NCI-H460 (cell line): ENCODE results near the gene TAS1R1. TPM values are rescaled to one million over a fixed set of nuclear protein-coding genes. Genes with fewer than 3 reads are reported as not detected.
A peak's percentile ranks its signal among the peaks of the same experiment; 100 is the strongest.

Experiments
- DNase-seq: peaks from one replicate; pipeline ENCODE4 v3.0.0-alpha.2; 2016; ENCODE audit warnings: low read depth; ENCODE audit errors: extremely low read depth
- total RNA-seq: library from RNA; depleted of rRNA; stranded (reverse); fragments of >200 nt; shearing (Covaris generic); gene quantifications from 2 replicates; pipeline ENCODE4 v1.2.3, GENCODE V29; 2014

TAS1R1 gene
- total RNA-seq, 1 experiment from 2014 or later = not detected

DNA sequence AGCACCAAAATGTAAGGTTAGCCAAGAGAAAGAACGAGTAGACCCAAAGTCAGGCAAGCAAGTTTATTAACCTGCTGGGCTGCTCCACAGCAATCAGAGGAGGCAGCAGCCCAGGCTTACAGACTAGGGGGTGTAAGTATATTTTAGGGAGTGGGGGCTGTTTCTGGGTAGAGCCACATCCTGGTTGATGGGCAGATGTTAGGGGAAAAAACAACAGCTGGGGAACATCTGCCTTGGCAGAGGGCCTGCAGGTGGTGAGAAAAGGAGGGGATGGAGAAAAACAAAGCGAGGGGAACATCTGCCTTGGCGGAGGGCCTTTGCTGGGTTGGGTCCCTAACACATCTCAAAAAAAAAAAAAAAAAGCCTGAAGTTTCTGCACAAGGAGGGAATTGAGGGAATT is 15.0 kb downstream of the TAS1R1 start:
- no peak for DNase-seq

DNA sequence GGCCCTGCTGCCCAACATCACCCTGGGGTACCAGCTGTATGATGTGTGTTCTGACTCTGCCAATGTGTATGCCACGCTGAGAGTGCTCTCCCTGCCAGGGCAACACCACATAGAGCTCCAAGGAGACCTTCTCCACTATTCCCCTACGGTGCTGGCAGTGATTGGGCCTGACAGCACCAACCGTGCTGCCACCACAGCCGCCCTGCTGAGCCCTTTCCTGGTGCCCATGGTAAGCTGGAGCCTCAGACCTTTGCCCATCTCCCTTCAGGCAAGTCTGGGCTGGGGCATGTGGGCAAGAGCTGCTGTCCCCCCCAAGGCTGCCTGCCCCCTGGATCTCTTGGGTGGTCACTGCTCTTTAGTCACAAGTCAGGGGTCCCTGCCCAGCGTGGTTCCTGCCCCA is 15.9 kb downstream of the TAS1R1 start:
- DNase-seq = no peak

DNA sequence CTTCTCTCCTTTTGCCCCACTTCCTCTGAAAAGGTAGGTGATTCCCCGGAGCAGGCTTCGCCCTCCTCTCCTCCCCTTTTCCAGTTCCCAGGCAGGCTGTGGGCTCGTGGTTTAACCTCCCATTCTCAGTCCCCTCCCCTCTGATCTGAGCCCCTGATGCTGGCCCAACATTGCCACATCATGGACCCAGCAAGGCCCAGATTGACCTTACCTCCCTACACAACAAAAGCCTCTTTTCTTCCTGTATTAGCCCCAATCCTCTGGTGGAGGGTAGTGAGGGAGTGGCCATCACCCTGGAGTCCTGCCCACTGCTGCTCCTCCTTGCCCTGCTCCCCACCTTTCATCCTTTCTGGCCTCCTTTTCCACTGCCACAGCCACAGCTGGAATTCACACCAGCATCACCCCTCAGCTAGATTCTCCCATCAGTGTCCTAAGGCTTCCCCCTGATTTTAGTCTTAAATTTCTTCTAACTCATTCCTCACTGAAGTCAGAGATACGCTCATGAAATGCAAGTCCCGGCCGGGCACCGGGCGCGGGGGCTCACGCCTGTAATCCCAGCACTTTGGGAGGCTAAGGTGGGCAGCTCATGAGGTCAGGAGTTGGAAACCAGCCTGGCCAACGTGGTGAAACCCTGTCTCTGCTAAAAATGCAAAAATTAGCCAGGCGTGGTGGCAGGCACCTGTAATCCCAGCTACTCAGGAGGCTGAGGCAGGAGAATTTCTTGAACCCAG is 17.7 kb downstream of the TAS1R1 start:
- DNase-seq = no peak

DNA sequence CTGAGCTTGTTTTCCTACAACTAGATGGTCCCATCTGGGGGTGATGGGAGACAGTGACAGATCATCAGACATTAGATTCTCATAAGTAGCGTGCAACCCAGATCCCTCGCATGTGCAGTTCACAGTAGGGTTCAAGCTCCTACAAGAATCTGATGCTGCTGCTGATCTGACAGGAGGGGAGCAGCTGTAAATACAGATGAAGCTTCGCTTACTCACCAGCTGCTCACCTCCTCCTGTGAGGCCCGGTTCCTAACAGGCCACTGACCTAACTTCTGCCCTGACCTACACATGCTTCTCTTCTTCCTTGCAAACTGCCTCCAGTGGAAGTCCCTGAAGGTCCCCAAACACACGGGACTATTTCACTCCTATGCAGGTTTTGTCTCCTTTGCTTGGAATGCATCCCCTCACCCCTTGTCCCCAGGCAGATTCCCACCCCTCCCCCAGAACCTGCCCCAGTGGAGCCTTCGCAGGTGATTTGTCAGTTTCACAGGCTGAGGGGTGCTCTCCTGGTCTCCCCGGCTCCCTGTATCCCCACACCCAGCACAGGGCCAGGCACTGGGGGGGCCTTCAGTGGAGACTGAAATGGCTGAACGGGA is 19.0 kb downstream of the TAS1R1 start:
- no peak for DNase-seq

DNA sequence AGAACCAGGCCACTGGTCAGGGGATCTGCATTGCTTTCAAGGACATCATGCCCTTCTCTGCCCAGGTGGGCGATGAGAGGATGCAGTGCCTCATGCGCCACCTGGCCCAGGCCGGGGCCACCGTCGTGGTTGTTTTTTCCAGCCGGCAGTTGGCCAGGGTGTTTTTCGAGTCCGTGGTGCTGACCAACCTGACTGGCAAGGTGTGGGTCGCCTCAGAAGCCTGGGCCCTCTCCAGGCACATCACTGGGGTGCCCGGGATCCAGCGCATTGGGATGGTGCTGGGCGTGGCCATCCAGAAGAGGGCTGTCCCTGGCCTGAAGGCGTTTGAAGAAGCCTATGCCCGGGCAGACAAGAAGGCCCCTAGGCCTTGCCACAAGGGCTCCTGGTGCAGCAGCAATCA is 19.7 kb downstream of the TAS1R1 start:
- no peak for DNase-seq

DNA sequence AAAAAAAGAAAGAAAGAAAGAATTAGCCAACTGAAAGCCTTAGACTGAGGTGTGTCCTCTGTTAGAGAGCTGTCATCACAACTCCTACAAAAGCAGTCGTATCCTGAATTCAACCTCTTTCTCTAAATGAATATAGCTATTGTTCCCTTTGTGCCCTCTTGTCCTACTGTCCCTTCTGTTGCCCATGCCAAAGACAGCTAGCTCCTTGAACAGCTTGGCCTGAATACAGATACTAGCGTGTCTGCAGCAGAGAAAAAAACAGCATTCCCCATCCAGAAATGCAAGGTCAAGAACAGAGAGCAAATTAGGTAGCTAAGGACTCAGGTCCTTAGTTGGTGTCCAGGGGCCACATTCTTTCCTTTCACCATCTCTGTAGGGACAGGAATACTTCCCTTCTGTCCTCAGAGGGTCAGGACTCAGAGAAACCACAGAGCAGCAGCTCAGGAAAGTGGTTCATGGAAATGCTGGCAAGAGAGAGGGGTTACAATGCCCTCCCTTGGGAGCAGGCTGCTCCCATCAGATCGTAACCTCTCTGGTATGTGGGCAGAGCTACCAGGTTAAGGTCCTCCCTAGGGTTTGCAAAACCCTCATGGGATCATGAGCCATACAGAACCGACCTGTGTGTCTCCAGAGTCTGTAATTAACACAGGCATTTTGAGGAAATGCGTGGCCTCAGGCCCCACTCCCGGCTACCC is 22.9 kb downstream of the TAS1R1 start:
- DNase-seq = no peak

DNA sequence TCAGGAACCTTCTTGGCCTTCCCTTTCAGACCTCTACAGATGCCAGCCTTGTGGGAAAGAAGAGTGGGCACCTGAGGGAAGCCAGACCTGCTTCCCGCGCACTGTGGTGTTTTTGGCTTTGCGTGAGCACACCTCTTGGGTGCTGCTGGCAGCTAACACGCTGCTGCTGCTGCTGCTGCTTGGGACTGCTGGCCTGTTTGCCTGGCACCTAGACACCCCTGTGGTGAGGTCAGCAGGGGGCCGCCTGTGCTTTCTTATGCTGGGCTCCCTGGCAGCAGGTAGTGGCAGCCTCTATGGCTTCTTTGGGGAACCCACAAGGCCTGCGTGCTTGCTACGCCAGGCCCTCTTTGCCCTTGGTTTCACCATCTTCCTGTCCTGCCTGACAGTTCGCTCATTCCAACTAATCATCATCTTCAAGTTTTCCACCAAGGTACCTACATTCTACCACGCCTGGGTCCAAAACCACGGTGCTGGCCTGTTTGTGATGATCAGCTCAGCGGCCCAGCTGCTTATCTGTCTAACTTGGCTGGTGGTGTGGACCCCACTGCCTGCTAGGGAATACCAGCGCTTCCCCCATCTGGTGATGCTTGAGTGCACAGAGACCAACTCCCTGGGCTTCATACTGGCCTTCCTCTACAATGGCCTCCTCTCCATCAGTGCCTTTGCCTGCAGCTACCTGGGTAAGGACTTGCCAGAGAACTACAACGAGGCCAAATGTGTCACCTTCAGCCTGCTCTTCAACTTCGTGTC is 23.7 kb downstream of the TAS1R1 start:
- no peak for DNase-seq

DNA sequence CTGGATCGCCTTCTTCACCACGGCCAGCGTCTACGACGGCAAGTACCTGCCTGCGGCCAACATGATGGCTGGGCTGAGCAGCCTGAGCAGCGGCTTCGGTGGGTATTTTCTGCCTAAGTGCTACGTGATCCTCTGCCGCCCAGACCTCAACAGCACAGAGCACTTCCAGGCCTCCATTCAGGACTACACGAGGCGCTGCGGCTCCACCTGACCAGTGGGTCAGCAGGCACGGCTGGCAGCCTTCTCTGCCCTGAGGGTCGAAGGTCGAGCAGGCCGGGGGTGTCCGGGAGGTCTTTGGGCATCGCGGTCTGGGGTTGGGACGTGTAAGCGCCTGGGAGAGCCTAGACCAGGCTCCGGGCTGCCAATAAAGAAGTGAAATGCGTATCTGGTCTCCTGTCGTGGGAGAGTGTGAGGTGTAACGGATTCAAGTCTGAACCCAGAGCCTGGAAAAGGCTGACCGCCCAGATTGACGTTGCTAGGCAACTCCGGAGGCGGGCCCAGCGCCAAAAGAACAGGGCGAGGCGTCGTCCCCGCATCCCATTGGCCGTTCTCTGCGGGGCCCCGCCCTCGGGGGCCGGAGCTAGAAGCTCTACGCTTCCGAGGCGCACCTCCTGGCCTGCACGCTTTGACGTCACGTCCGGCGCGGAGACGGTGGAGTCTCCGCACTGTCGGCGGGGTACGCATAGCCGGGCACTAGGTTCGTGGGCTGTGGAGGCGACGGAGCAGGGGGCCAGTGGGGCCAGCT is 24.4 kb downstream of the TAS1R1 start, which contains the start of gene ZBTB48:
ZBTB48 (plus strand) TSS at position 621 of the 745 bp plus-strand sequence. CDS start 616 bp downstream, outside the sequence.
- peak; percentile 93 for DNase-seq

DNA sequence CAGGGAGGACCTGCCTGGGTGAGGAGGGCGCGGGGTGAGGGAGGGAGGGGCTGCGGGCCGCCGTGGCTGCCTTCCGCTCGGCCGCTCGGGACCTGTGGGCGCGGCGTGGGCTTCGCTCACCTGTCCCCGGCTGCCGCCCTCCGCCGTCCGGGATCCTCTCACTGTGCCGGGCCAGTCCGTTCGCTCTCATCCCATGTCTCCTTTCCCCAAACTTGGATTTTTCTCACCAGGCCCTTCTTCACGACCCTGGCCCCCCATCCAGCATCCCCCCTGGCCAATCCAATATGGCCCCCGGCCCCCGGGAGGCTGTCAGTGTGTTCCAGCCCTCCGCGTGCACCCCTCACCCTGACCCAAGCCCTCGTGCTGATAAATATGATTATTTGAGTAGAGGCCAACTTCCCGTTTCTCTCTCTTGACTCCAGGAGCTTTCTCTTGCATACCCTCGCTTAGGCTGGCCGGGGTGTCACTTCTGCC is 25.0 kb downstream of the TAS1R1 start:
- DNase-seq = no peak

DNA sequence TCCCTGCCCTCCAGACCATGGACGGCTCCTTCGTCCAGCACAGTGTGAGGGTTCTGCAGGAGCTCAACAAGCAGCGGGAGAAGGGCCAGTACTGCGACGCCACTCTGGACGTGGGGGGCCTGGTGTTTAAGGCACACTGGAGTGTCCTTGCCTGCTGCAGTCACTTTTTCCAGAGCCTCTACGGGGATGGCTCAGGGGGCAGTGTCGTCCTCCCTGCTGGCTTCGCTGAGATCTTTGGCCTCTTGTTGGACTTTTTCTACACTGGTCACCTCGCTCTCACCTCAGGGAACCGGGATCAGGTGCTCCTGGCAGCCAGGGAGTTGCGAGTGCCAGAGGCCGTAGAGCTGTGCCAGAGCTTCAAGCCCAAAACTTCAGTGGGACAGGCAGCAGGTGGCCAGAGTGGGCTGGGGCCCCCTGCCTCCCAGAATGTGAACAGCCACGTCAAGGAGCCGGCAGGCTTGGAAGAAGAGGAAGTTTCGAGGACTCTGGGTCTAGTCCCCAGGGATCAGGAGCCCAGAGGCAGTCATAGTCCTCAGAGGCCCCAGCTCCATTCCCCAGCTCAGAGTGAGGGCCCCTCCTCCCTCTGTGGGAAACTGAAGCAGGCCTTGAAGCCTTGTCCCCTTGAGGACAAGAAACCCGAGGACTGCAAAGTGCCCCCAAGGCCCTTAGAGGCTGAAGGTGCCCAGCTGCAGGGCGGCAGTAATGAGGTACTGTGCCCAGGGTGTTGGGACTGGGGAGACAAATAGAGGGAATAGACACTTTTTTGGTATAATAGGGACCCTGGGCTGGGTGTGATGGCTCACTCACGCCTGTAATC is 25.7 kb downstream of the TAS1R1 start:
- DNase-seq = no peak

DNA sequence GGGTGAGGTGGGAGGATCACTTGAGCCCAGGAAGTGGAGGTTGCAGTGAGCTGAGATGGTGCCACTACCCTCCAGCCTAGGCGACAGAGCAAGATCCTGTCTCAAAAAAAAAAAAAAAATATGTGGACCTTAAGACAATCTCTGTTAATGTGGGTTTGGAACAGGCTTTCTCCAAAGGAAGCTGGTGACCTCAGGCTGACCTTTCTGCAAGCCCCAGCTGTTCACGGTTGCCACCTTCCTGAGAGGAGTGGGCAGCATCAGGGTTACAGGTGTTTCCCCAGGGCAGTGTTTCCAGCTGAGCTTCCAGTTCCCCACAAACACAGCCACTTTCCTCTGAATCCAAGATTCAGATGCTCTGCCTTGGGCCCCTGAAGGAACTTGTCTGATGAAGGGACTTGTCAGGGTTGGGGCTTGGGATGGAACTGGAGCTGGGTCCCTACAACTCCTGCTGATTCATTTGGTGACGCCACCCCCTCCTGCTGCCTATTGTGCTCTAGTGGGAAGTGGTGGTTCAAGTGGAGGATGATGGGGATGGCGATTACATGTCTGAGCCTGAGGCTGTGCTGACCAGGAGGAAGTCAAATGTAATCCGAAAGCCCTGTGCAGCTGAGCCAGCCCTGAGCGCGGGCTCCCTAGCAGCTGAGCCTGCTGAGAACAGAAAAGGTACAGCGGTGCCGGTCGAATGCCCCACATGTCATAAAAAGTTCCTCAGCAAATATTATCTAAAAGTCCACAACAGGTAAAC is 26.6 kb downstream of the TAS1R1 start:
- no peak for DNase-seq

DNA sequence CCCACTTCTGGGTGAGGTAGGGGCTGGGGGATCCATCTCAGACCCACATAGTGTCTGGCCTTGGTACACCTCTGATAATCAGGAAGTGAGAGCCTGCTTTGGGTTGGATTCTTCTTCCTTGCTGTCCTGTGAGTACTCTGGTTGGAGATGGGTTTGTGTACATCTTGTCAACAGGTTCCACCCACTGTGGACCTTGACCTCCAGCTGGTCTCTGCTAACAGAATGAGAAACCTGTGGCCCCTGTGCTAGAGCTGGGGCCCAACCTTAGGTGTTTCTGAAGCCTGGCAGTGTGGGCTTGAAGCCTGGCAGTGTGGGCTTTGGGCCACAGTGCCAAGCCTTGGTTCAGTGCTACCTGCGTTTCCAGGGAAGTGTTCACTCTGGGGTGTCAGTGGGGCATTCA is 27.3 kb downstream of the TAS1R1 start:
- no peak for DNase-seq

DNA sequence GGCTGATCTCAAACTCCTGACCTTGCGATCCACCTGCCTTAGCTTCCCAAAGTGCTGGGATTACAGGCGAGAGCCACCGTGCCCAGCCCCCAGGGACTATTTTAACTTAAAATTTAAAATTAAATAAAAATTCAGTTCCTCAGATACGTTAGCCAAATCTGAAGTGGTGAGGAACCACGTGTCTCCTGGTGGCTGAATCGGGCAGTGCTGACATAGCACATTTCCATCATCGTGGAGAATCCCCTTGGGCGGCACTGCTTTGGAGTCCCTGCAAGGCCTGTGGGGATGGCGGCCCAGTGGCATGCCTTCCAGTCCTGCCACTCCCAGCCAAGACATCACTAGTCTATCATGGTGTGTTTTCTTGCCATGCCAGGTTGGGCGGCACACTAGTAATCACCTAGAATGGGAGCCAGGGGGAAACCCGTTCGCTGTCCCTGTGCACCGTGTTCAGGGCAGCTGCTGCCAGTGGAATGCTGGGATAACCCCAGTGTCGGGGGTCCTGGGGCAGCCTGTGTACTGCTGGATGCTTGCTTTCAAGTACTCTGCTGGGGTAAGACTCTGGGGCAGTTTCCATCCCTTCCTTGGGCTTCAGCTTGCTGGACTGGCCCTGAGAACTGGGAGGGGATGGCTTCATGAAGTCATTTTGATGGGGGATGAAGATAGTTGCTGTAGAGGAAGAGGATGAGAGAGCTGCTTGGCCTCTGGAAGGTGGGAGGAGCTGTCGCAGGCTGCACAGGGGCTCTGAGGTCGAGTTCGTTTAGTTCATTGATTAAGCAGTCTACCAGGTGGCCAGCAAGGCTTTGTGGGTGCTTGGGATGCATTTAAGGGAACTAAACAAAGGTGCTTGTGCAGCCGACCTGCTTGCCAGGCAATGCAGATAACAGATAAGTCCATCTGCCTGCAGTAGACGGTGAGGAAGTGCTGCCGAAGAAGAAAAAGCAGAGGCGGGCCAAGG is 29.3 kb downstream of the TAS1R1 start:
- no peak for DNase-seq

DNA sequence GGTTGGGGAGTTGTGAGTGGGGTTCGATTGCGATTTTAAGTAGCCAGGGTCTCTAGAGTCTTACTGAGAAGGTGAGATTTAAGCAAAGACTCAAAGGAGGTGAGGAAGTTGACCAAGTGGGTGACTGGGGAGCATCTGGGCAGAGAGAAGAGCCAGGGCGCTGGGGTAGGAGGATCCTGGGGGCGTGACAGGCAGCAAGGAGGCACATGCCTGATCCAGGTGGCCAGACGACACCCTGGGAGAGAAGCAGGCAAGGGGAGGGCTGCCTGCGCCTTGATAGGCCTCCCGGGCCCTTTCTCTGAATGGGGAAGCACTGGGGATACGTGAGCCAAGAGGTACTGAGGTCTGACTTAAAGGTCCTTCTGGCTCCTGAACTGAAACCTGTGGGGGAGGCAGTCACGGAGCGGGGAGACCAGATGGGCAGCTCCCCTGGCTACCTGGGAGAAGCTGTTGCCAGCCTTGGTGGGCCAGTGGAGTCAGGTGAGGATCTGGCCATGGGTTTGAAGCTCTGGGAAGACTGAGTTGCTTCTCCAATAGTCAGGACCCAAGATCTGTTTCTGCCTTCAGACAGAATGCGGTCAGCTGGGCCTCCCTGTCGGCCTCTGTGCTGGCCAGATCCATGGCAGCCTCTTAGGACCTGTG is 30.1 kb downstream of the TAS1R1 start:
- no peak for DNase-seq

DNA sequence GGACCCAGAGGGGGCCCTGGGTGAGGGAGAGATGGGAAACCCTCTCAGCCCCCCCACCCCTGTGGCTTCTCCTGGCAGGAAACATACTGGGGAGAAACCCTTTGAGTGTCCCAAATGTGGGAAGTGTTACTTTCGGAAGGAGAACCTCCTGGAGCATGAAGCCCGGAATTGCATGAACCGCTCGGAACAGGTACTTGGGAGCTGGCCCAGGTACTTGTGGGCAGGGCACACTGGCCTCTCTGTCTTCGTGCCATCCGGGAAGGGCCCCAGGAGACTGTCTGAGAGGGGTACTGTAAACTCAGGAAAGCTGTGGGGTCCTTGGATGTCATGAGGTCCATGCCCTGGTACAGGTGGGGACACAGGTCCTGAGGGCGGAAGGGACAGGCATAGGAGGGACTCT is 30.7 kb downstream of the TAS1R1 start:
- DNase-seq = no peak

DNA sequence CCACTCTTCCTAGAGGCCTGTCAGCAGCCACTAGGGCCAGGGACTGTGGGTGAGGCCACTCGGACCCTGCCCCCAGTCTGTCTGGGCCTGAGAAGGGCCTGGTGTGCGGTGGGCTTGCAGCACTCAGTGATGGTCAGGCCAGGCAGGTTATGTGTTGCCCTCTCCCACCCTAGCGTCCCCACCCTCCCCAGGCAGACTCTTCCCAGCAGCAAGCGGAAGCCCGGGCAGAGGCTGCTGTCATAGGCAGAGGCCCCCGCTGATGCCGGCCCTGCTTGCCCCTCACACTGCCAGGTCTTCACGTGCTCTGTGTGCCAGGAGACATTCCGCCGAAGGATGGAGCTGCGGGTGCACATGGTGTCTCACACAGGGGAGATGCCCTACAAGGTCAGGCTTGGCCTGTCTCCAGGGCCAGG is 31.3 kb downstream of the TAS1R1 start:
- DNase-seq = no peak
